ENCODE measurements around the gene KLHL15. TPM values are rescaled to one million over a fixed set of nuclear protein-coding genes. Genes with fewer than 3 reads are reported as not detected.

KLHL15 gene
- total and polyA plus RNA-seq, 8 donors, result 5.8 to 15.1 (median 13.9) TPM

GRCh38 chrX:24012266-24012665 is 14.7 kb downstream of the KLHL15 start:
- intact Hi-C loops (cut with DNase I), result no loop called here
- peaks cover 0 to 8% of the 10 kb centered on the region in 2 donors for H3K27me3 ChIP-seq
- ATAC-seq, result no peak

GRCh38 chrX:24005867-24006266 is 21.1 kb downstream of the KLHL15 start:
- Histone ChIP-seq H3K4me3 (no peak overlapping the region), H3K36me3 (no peaks in the 10 kb centered on the region), H3K27me3 (peaks cover 0 to 2% of the 10 kb centered on the region in 2 donors), H3K4me1 (no peaks in the 10 kb centered on the region), H3K9me3 (no peaks in the 10 kb centered on the region), H3K27ac (no peak overlapping the region)
- intact Hi-C loops (cut with DNase I), result no loop called here
- TF ChIP-seq, protein P1, sequence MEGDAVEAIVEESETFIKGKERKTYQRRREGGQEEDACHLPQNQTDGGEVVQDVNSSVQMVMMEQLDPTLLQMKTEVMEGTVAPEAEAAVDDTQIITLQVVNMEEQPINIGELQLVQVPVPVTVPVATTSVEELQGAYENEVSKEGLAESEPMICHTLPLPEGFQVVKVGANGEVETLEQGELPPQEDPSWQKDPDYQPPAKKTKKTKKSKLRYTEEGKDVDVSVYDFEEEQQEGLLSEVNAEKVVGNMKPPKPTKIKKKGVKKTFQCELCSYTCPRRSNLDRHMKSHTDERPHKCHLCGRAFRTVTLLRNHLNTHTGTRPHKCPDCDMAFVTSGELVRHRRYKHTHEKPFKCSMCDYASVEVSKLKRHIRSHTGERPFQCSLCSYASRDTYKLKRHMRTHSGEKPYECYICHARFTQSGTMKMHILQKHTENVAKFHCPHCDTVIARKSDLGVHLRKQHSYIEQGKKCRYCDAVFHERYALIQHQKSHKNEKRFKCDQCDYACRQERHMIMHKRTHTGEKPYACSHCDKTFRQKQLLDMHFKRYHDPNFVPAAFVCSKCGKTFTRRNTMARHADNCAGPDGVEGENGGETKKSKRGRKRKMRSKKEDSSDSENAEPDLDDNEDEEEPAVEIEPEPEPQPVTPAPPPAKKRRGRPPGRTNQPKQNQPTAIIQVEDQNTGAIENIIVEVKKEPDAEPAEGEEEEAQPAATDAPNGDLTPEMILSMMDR (IDR thresholded peaks at IDR 0.05), result no peak
- DNase-seq (no peak), ATAC-seq (no peak)

More at GRCh38 chrX:24012266-24012665, 14.7 kb downstream of the KLHL15 start:
- TF ChIP-seq, protein P1 (IDR thresholded peaks at IDR 0.05), result no peak
- Histone ChIP-seq H3K4me3 (no peak overlapping the region), H3K4me1 (no peaks in the 10 kb centered on the region), H3K36me3 (no peaks in the 10 kb centered on the region), H3K9me3 (no peaks in the 10 kb centered on the region), H3K27ac (no peak overlapping the region)
- no peak for DNase-seq

DNA sequence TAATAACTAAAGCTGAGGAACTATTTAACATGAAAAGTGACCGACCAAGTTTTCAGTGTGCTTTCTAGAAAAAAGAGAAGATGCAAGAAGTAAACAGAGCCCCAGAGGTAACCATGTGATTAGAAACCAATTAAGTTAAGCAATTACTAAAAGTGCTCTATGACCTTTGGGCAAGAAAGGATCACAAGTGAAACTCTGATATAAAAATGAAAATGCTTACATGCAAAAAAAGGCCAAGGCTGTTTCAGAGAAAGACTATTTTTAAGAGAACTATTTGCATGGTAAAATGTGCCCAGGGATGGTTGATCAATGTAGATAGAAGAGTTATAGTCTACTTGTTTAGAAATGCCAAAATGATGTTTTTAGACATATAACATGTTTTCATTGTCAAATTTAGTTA is 22.0 kb downstream of the KLHL15 start:
- H3K27me3 ChIP-seq, result peaks cover 0 to 7% of the 10 kb centered on the region in 2 donors
- DNase-seq (no peak), ATAC-seq (no peak)
- TF ChIP-seq, protein P1 (IDR thresholded peaks at IDR 0.05), result no peak
- H3K36me3 ChIP-seq, result no peaks in the 10 kb centered on the region
- no peak overlapping the region for H3K4me3 ChIP-seq
- H3K27ac ChIP-seq, result no peak overlapping the region
- no peaks in the 10 kb centered on the region for H3K4me1 ChIP-seq
- intact Hi-C loops (cut with DNase I), result no loop called here
- H3K9me3 ChIP-seq, result no peaks in the 10 kb centered on the region

GRCh38 chrX:24002792-24003191 is 24.2 kb downstream of the KLHL15 start:
- Histone ChIP-seq H3K9me3 (no peaks in the 10 kb centered on the region), H3K4me3 (no peak overlapping the region), H3K4me1 (no peaks in the 10 kb centered on the region), H3K27me3 (peaks cover 0 to 7% of the 10 kb centered on the region in 2 donors), H3K36me3 (no peaks in the 10 kb centered on the region), H3K27ac (no peak overlapping the region)
- no peak for ATAC-seq
- TF ChIP-seq, protein P1 (IDR thresholded peaks at IDR 0.05), result no peak
- intact Hi-C loops (cut with DNase I), result no loop called here
- DNase-seq, result no peak

GRCh38 chrX:24002167-24002566 is 24.8 kb downstream of the KLHL15 start:
- peaks cover 0 to 7% of the 10 kb centered on the region in 2 donors for H3K27me3 ChIP-seq
- no peaks in the 10 kb centered on the region for H3K36me3 ChIP-seq
- no peak overlapping the region for H3K4me3 ChIP-seq
- H3K9me3 ChIP-seq, result no peaks in the 10 kb centered on the region
- H3K4me1 ChIP-seq, result no peaks in the 10 kb centered on the region
- no peak overlapping the region for H3K27ac ChIP-seq
- DNase-seq (no peak), ATAC-seq (no peak)
- TF ChIP-seq, protein P1 (IDR thresholded peaks at IDR 0.05), result no peak
- intact Hi-C loops (cut with DNase I), result no loop called here

Measured in left lung (tissue), 10 donors.